HG02884 (cell line): ENCODE results near the gene RNF144B.

Experiments
- ATAC-seq: cut with Tn5 transposase; IDR thresholded peaks from one replicate; pipeline ENCODE4 v1.9.1; 2021; ENCODE audit warnings: mild to moderate bottlenecking, moderate library complexity; ENCODE audit not compliant: unreplicated experiment

RNF144B gene

GRCh38 chr6:18478610-18479009 is 91.5 kb downstream of the RNF144B start:
- ATAC-seq, result no peak

- no peak for ATAC-seq
Observed at GRCh38 chr6:18481870-18482269, 94.7 kb downstream of the RNF144B start.

- peak; percentile 60 for ATAC-seq
Observed at GRCh38 chr6:18485660-18486435, 98.7 kb downstream of the RNF144B start.

- ATAC-seq, result no peak
Observed at GRCh38 chr6:18488004-18488403, 100.9 kb downstream of the RNF144B start.

GRCh38 chr6:18488526-18489270 is 101.5 kb downstream of the RNF144B start:
- ATAC-seq, result no peak

- ATAC-seq, result no peak
Observed at GRCh38 chr6:18489335-18489734, 102.2 kb downstream of the RNF144B start.

GRCh38 chr6:18491308-18492045 is 104.3 kb downstream of the RNF144B start:
- ATAC-seq, result no peak

GRCh38 chr6:18492972-18493371 is 105.8 kb downstream of the RNF144B start:
- ATAC-seq, result no peak

- no peak for ATAC-seq
Observed at GRCh38 chr6:18493382-18493891, 106.3 kb downstream of the RNF144B start.

GRCh38 chr6:18493925-18494324 is 106.8 kb downstream of the RNF144B start:
- ATAC-seq, result no peak

- ATAC-seq, result no peak
Observed at GRCh38 chr6:18495236-18495635, 108.1 kb downstream of the RNF144B start.

- ATAC-seq, result no peak
Observed at GRCh38 chr6:18496462-18496861, 109.3 kb downstream of the RNF144B start.

GRCh38 chr6:18497006-18497405 is 109.9 kb downstream of the RNF144B start:
- ATAC-seq, result no peak

- no peak for ATAC-seq
Observed at GRCh38 chr6:18498408-18498807, 111.3 kb downstream of the RNF144B start.

- ATAC-seq, result no peak
Observed at GRCh38 chr6:18500921-18501662, 113.9 kb downstream of the RNF144B start.

- peak; percentile 46 for ATAC-seq
Observed at GRCh38 chr6:18501663-18502013, 114.5 kb downstream of the RNF144B start.

GRCh38 chr6:18503206-18503592 is 116.0 kb downstream of the RNF144B start:
- no peak for ATAC-seq

- ATAC-seq, result peak; percentile 75
Observed at GRCh38 chr6:18503593-18504231, 116.6 kb downstream of the RNF144B start.

GRCh38 chr6:18504232-18504596 is 117.1 kb downstream of the RNF144B start:
- ATAC-seq, result no peak

GRCh38 chr6:18506382-18507017 is 119.3 kb downstream of the RNF144B start:
- no peak for ATAC-seq
